Muscle of leg (tissue), 11 donors: ENCODE measurements around the gene THSD8. TPM values are rescaled to one million over a fixed set of nuclear protein-coding genes. Genes with fewer than 3 reads are reported as not detected.

Experiments used
- DNase-seq: peaks from one replicate; pipeline ENCODE4 v3.0.0; 2013
- H3K27ac ChIP-seq: one replicate; pipeline ENCODE4 v1.5.1; 2013; ENCODE audit warnings: mild to moderate bottlenecking, low read length, control low read depth
- H3K27me3 ChIP-seq: one replicate; pipeline ENCODE4 v1.6.1; 2013; ENCODE audit warnings: low read length; ENCODE audit not compliant: control insufficient read depth, insufficient read depth
- H3K36me3 ChIP-seq: one replicate; pipeline ENCODE4 v1.6.1; 2013; ENCODE audit warnings: low read length; ENCODE audit not compliant: control insufficient read depth, insufficient read depth
- H3K4me1 ChIP-seq: one replicate; pipeline ENCODE4 v1.6.1; 2013; ENCODE audit warnings: low read length; ENCODE audit not compliant: control insufficient read depth, insufficient read depth
- H3K4me3 ChIP-seq: one replicate; pipeline ENCODE4 v1.5.1; 2013; ENCODE audit warnings: low read length, control low read depth
- H3K9me3 ChIP-seq: replicated peaks from 2 replicates; pipeline ENCODE4 v1.6.1; 2013; ENCODE audit warnings: low read depth, low read length; ENCODE audit not compliant: control insufficient read depth
- WGBS: methylation state at CpG from one replicate; pipeline ENCODE4 v1.1.5; 2013; ENCODE audit warnings: missing lambda C conversion rate; ENCODE audit not compliant: insufficient coverage; 5-methylcytosine and 5-hydroxymethylcytosine counted together
- polyA plus RNA-seq, 8 donors: library from polyadenylated mRNA; unstranded; fragments of 120-200 nt; gene quantifications; one replicate each; pipeline versions ENCODE4 v1.2.1 to v1.2.3, GENCODE V29; 2013; ENCODE audit warnings: inconsistent platforms in 1 of 8, low replicate concordance in 1 of 8; ENCODE audit not compliant: insufficient read length in 8 of 8, insufficient read depth in 1 of 8
- total RNA-seq: library from RNA; stranded (reverse); fragments of 120-200 nt; gene quantifications from one replicate; pipeline ENCODE4 v1.2.4, GENCODE V29; 2013

The THSD8 gene
- total and polyA plus RNA-seq, 9 donors = 0.84 to 5.1 (median 3.0) TPM

GRCh38 chr19:12786952-12787351 is 14.9 kb upstream of the THSD8 start:
- DNase-seq = no peak
- H3K36me3 ChIP-seq = no peaks in the 10 kb centered on the region
- peaks cover 85% of the 10 kb centered on the region for H3K4me1 ChIP-seq
- H3K9me3 ChIP-seq = no peaks in the 10 kb centered on the region
- H3K27ac ChIP-seq = peak overlapping the region; percentile 90
- 100% methylated on average over 2 of the region's 3 CpGs for WGBS
- H3K4me3 ChIP-seq = no peak overlapping the region
- no peaks in the 10 kb centered on the region for H3K27me3 ChIP-seq

GRCh38 chr19:12787458-12787857 is 14.4 kb upstream of the THSD8 start:
- H3K27ac ChIP-seq = peak overlapping the region; percentile 90
- H3K36me3 ChIP-seq = no peaks in the 10 kb centered on the region
- 83% methylated on average over 4 of the region's 10 CpGs for WGBS
- peaks cover 80% of the 10 kb centered on the region for H3K4me1 ChIP-seq
- DNase-seq = no peak
- no peaks in the 10 kb centered on the region for H3K9me3 ChIP-seq
- H3K27me3 ChIP-seq = no peaks in the 10 kb centered on the region
- no peak overlapping the region for H3K4me3 ChIP-seq

GRCh38 chr19:12788042-12788681 is 13.7 kb upstream of the THSD8 start:
- H3K4me1 ChIP-seq = peaks cover 79% of the 10 kb centered on the region
- peak overlapping the region; percentile 99 for H3K27ac ChIP-seq
- H3K9me3 ChIP-seq = no peaks in the 10 kb centered on the region
- peak; percentile 96 for DNase-seq
- H3K36me3 ChIP-seq = no peaks in the 10 kb centered on the region
- 14% methylated on average over 3 of the region's 4 CpGs for WGBS
- H3K27me3 ChIP-seq = no peaks in the 10 kb centered on the region
- peak overlapping the region; percentile 31 for H3K4me3 ChIP-seq

- H3K4me1 ChIP-seq = peaks cover 74% of the 10 kb centered on the region
- H3K4me3 ChIP-seq = peak overlapping the region; percentile 31
- H3K9me3 ChIP-seq = no peaks in the 10 kb centered on the region
- H3K36me3 ChIP-seq = no peaks in the 10 kb centered on the region
- peak overlapping the region; percentile 99 for H3K27ac ChIP-seq
- DNase-seq = peak; percentile 94
- no peaks in the 10 kb centered on the region for H3K27me3 ChIP-seq
- WGBS = 0% methylated on average over 7 of the region's 12 CpGs
Measured at GRCh38 chr19:12788682-12789097, 13.2 kb upstream of the THSD8 start.

- 3% methylated on average over 42 of the region's 46 CpGs for WGBS
- H3K36me3 ChIP-seq = no peaks in the 10 kb centered on the region
- peaks cover 74% of the 10 kb centered on the region for H3K4me1 ChIP-seq
- H3K9me3 ChIP-seq = no peaks in the 10 kb centered on the region
- DNase-seq = no peak
- peak overlapping the region; percentile 45 for H3K4me3 ChIP-seq
- peak overlapping the region; percentile 99 for H3K27ac ChIP-seq
- H3K27me3 ChIP-seq = no peaks in the 10 kb centered on the region
Measured at GRCh38 chr19:12789098-12789903, 12.6 kb upstream of the THSD8 start.

- Histone ChIP-seq H3K27me3 (no peaks in the 10 kb centered on the region), H3K36me3 (no peaks in the 10 kb centered on the region), H3K4me3 (peak overlapping the region; percentile 45), H3K27ac (peak overlapping the region; percentile 99), H3K9me3 (no peaks in the 10 kb centered on the region), H3K4me1 (peaks cover 68% of the 10 kb centered on the region)
- peak; percentile 98 for DNase-seq
- WGBS = under 1% methylated on average over 51 of the region's 56 CpGs
Measured at GRCh38 chr19:12789904-12790619, 11.8 kb upstream of the THSD8 start.

- H3K9me3 ChIP-seq = no peaks in the 10 kb centered on the region
- peak overlapping the region; percentile 45 for H3K4me3 ChIP-seq
- H3K36me3 ChIP-seq = no peaks in the 10 kb centered on the region
- H3K27me3 ChIP-seq = no peaks in the 10 kb centered on the region
- H3K4me1 ChIP-seq = peaks cover 64% of the 10 kb centered on the region
- peak; percentile 41 for DNase-seq
- H3K27ac ChIP-seq = peak overlapping the region; percentile 99
- 2% methylated on average over 22 of the region's 22 CpGs for WGBS
Measured at GRCh38 chr19:12790628-12791344, 11.1 kb upstream of the THSD8 start.

- Histone ChIP-seq H3K4me3 (peak within 1 kb of the TSS; percentile 98), H3K36me3 (no peaks in the 10 kb centered on the region), H3K27me3 (no peaks in the 10 kb centered on the region), H3K27ac (peak within 1 kb of the TSS; percentile 99), H3K9me3 (no peaks in the 10 kb centered on the region), H3K4me1 (peaks cover 63% of the 10 kb centered on the region)
- DNase-seq = peak; percentile 99
- WGBS = under 1% methylated on average over 63 of the region's 73 CpGs
Measured at GRCh38 chr19:12791345-12792050, 10.4 kb upstream of the THSD8 start, which contains the start of gene JUNB. TSS of gene JUNB (plus strand) at chr19:12791486. CDS start at chr19:12791772, 286 bp downstream.

- Histone ChIP-seq H3K4me3 (peak overlapping the region; percentile 98), H3K27me3 (no peaks in the 10 kb centered on the region), H3K9me3 (no peaks in the 10 kb centered on the region), H3K4me1 (peaks cover 56% of the 10 kb centered on the region), H3K36me3 (peaks cover 6% of the 10 kb centered on the region), H3K27ac (peak overlapping the region; percentile 99)
- WGBS = under 1% methylated on average over 72 of the region's 84 CpGs
- peak; percentile 78 for DNase-seq
Measured at GRCh38 chr19:12792051-12792852, 9.6 kb upstream of the THSD8 start.
